H9 (cell line): Measurements from ENCODE around the gene ITPK1. TPM values are rescaled to one million over a fixed set of nuclear protein-coding genes. Genes with fewer than 3 reads are reported as not detected.

Experiments
- DNase-seq: peaks from one replicate; pipeline ENCODE4 v3.0.0-alpha.2; 2017
- H2AFZ ChIP-seq: one replicate; pipeline ENCODE4 v1.6.1; 2013; ENCODE audit warnings: mild to moderate bottlenecking, low read length, control low read depth, moderate library complexity
- H2AK5ac ChIP-seq: 2 replicates; pipeline ENCODE4 v1.6.1; 2013; ENCODE audit warnings: low read length, control low read depth, mixed read lengths; ENCODE audit not compliant: insufficient read length
- H2BK120ac ChIP-seq: one replicate; pipeline ENCODE4 v1.6.1; 2013; ENCODE audit warnings: low read depth, mild to moderate bottlenecking, low read length, control low read depth, inconsistent platforms; ENCODE audit not compliant: poor library complexity, severe bottlenecking
- H2BK12ac ChIP-seq: 2 replicates; pipeline ENCODE4 v1.6.1; 2013; ENCODE audit warnings: low read length, control low read depth, mixed read lengths, low read depth; ENCODE audit not compliant: insufficient read length
- H2BK15ac ChIP-seq: 2 replicates; pipeline ENCODE4 v1.6.1; 2013; ENCODE audit warnings: low read depth, low read length, control low read depth
- H2BK20ac ChIP-seq: one replicate; pipeline ENCODE4 v1.6.1; 2013; ENCODE audit warnings: low read depth, mild to moderate bottlenecking, low read length, control low read depth, inconsistent platforms; ENCODE audit not compliant: poor library complexity, severe bottlenecking
- H2BK5ac ChIP-seq: 2 replicates; pipeline ENCODE4 v1.6.1; 2013; ENCODE audit warnings: low read length, control low read depth, mixed read lengths; ENCODE audit not compliant: insufficient read length
- H3K14ac ChIP-seq: 2 replicates; pipeline ENCODE4 v1.6.1; 2013; ENCODE audit warnings: low read length, control low read depth; ENCODE audit not compliant: insufficient read depth
- H3K18ac ChIP-seq: 2 replicates; pipeline ENCODE4 v1.6.1; 2013; ENCODE audit warnings: low read depth, mild to moderate bottlenecking, mixed read lengths, low read length, control low read depth; ENCODE audit not compliant: insufficient read length
- H3K23ac ChIP-seq: 2 replicates; pipeline ENCODE4 v1.6.1; 2013; ENCODE audit warnings: low read length, control low read depth, mixed read lengths, low read depth; ENCODE audit not compliant: insufficient read length
- H3K23me2 ChIP-seq: 2 replicates; pipeline ENCODE4 v1.6.1; 2013; ENCODE audit warnings: low read depth, mild to moderate bottlenecking, mixed read lengths, low read length, control low read depth; ENCODE audit not compliant: insufficient read length, poor library complexity, severe bottlenecking
- H3K27ac ChIP-seq: 2 replicates; pipeline ENCODE4 v1.5.1; 2013; ENCODE audit warnings: low read length, control low read depth, mixed read lengths, low read depth; ENCODE audit not compliant: insufficient read length
- H3K27me3 ChIP-seq: 2 replicates; pipeline ENCODE4 v1.6.1; 2013; ENCODE audit warnings: low read length, control low read depth, inconsistent platforms; ENCODE audit not compliant: insufficient read depth
- H3K4ac ChIP-seq: 2 replicates; pipeline ENCODE4 v1.6.1; 2013; ENCODE audit warnings: low read depth, mild to moderate bottlenecking, control low read depth, inconsistent platforms, low read length, moderate library complexity
- H3K4me1 ChIP-seq: 2 replicates; pipeline ENCODE4 v1.6.1; 2013; ENCODE audit warnings: low read length, control low read depth, inconsistent platforms; ENCODE audit not compliant: insufficient read depth
- H3K4me2 ChIP-seq: 2 replicates; pipeline ENCODE4 v1.6.1; 2013; ENCODE audit warnings: low read length, control low read depth, mixed read lengths; ENCODE audit not compliant: insufficient read length, insufficient read depth
- H3K56ac ChIP-seq: 2 replicates; pipeline ENCODE4 v1.6.1; 2013; ENCODE audit warnings: low read depth, mild to moderate bottlenecking, mixed read lengths, low read length, control low read depth; ENCODE audit not compliant: insufficient read length
- H3K79me1 ChIP-seq: 2 replicates; pipeline ENCODE4 v1.6.1; 2013; ENCODE audit warnings: low read depth, mild to moderate bottlenecking, moderate library complexity, low read length, control low read depth, inconsistent platforms; ENCODE audit not compliant: insufficient read depth, poor library complexity, severe bottlenecking
- H3K79me2 ChIP-seq: 2 replicates; pipeline ENCODE4 v1.6.1; 2013; ENCODE audit warnings: low read length, control low read depth, inconsistent platforms; ENCODE audit not compliant: insufficient read depth
- H3K9ac ChIP-seq: 2 replicates; pipeline ENCODE4 v1.6.1; 2013; ENCODE audit warnings: low read length, control low read depth, mixed read lengths; ENCODE audit not compliant: insufficient read length; ENCODE audit errors: extremely low read depth
- H3K9me3 ChIP-seq: one replicate; pipeline ENCODE4 v1.6.1; 2013; ENCODE audit warnings: low read depth, low read length, inconsistent platforms; ENCODE audit not compliant: control insufficient read depth
- H3T11ph ChIP-seq: one replicate; pipeline ENCODE4 v1.6.1; 2013; ENCODE audit warnings: mild to moderate bottlenecking, low read length, control low read depth, inconsistent platforms
- H4K20me1 ChIP-seq: one replicate; pipeline ENCODE4 v1.6.1; 2013; ENCODE audit not compliant: control insufficient read depth, insufficient read length, insufficient read depth
- H4K5ac ChIP-seq: 2 replicates; pipeline ENCODE4 v1.6.1; 2013; ENCODE audit warnings: low read depth, mild to moderate bottlenecking, mixed read lengths, low read length, control low read depth; ENCODE audit not compliant: insufficient read length
- H4K8ac ChIP-seq: replicated peaks from 2 replicates; pipeline ENCODE4 v1.6.1; 2013; ENCODE audit warnings: low read length, control low read depth, mixed read lengths, low read depth; ENCODE audit not compliant: insufficient read length
- H4K91ac ChIP-seq: 2 replicates; pipeline ENCODE4 v1.6.1; 2013; ENCODE audit warnings: low read depth, mild to moderate bottlenecking, moderate library complexity, mixed read lengths, low read length, control low read depth; ENCODE audit not compliant: insufficient read length
- H3K27ac Mint-ChIP-seq, 3 experiments: 2 replicates in 2 of 3; 3 replicates in 1 of 3; pipeline ENCODE4 v1.8.0; 2020 to 2021; ENCODE audit warnings: mixed read lengths in 3 of 3, mild to moderate bottlenecking in 1 of 3, moderate library complexity in 1 of 3
- H3K27me3 Mint-ChIP-seq: 2 replicates; pipeline ENCODE4 v1.8.0; 2021; ENCODE audit warnings: low read depth, mild to moderate bottlenecking, moderate library complexity, mixed read lengths
- H3K36me3 Mint-ChIP-seq, 3 experiments: 2 replicates in 2 of 3; 3 replicates in 1 of 3; pipeline ENCODE4 v1.8.0; 2020 to 2021; ENCODE audit warnings: low read depth in 3 of 3, mixed read lengths in 3 of 3; ENCODE audit not compliant: insufficient read depth in 1 of 3
- H3K4me1 Mint-ChIP-seq, 2 experiments: 2 replicates each; pipeline ENCODE4 v1.8.0; 2020; ENCODE audit warnings: mixed read lengths in 2 of 2
- H3K4me3 Mint-ChIP-seq, 2 experiments: 2 replicates in 1 of 2; 3 replicates in 1 of 2; pipeline ENCODE4 v1.8.0; 2020 to 2021; ENCODE audit warnings: mild to moderate bottlenecking in 2 of 2, mixed read lengths in 2 of 2, moderate library complexity in 1 of 2
- H3K9me3 Mint-ChIP-seq, 2 experiments: 2 replicates in 1 of 2; 3 replicates in 1 of 2; pipeline ENCODE4 v1.8.0; 2020; ENCODE audit warnings: mild to moderate bottlenecking in 2 of 2, mixed read lengths in 2 of 2, moderate library complexity in 1 of 2
- WGBS: extraction: QIAGEN DNeasy Blood & Tissue Kit; methylation state at CpG from one replicate; pipeline ENCODE4 v1.1.7; 2013; ENCODE audit warnings: missing lambda C conversion rate, low lambda C conversion rate, mixed read lengths; ENCODE audit not compliant: insufficient read length; ENCODE audit errors: extremely low coverage; 5-methylcytosine and 5-hydroxymethylcytosine counted together
- total RNA-seq: library from RNA; stranded (reverse); gene quantifications from 2 replicates; pipeline ENCODE4 v1.2.1, GENCODE V29; 2021
- TF ChIP-seq, protein P1 (sequence below): fragments of 200-600 bp; sonication (generic); conservative IDR thresholded peaks from 3 replicates; pipeline ENCODE4 v1.8.0; 2021; ENCODE audit warnings: antibody characterized with exemption, mild to moderate bottlenecking

ITPK1 gene
- total RNA-seq, 1 experiment from 2014 or later = 92.7 TPM

- H2BK120ac ChIP-seq = no peak overlapping the region
- Mint-ChIP-seq H3K27me3 (no peaks in the 10 kb centered on the region), H3K4me3 (no peak overlapping the region), H3K27ac (peak overlapping the region in 1 of 3 experiments; percentile 11; a peak in 1 of 7 replicates), H3K9me3 (no peaks in the 10 kb centered on the region; a peak in 1 of 5 replicates), H3K4me1 (peaks cover 52 to 61% of the 10 kb centered on the region in 2 experiments), H3K36me3 (peaks cover 0 to 4% (median 0%) of the 10 kb centered on the region in 3 experiments; a peak in 2 of 7 replicates)
- H3K9ac ChIP-seq = no peak overlapping the region
- H3K9me3 ChIP-seq = no peaks in the 10 kb centered on the region
- H2AFZ ChIP-seq = no peak overlapping the region
- H3K23me2 ChIP-seq = no peaks in the 10 kb centered on the region
- no peak overlapping the region for H3K56ac ChIP-seq
- no peaks in the 10 kb centered on the region for H3K27me3 ChIP-seq
- H4K91ac ChIP-seq = no peak overlapping the region
- no peak overlapping the region for H3K4me2 ChIP-seq
- H3K14ac ChIP-seq = no peak overlapping the region
- no peak overlapping the region for H3K18ac ChIP-seq
- TF ChIP-seq, protein P1, sequence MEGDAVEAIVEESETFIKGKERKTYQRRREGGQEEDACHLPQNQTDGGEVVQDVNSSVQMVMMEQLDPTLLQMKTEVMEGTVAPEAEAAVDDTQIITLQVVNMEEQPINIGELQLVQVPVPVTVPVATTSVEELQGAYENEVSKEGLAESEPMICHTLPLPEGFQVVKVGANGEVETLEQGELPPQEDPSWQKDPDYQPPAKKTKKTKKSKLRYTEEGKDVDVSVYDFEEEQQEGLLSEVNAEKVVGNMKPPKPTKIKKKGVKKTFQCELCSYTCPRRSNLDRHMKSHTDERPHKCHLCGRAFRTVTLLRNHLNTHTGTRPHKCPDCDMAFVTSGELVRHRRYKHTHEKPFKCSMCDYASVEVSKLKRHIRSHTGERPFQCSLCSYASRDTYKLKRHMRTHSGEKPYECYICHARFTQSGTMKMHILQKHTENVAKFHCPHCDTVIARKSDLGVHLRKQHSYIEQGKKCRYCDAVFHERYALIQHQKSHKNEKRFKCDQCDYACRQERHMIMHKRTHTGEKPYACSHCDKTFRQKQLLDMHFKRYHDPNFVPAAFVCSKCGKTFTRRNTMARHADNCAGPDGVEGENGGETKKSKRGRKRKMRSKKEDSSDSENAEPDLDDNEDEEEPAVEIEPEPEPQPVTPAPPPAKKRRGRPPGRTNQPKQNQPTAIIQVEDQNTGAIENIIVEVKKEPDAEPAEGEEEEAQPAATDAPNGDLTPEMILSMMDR = no peak
- H4K5ac ChIP-seq = no peak overlapping the region
- H2BK20ac ChIP-seq = no peak overlapping the region
- no peak overlapping the region for H2BK5ac ChIP-seq
- no peak overlapping the region for H3T11ph ChIP-seq
- H3K27ac ChIP-seq = no peak overlapping the region
- WGBS = no CpG with 5 or more reads among the region's 5 CpGs
- no peaks in the 10 kb centered on the region for H4K20me1 ChIP-seq
- H3K79me2 ChIP-seq = no peaks in the 10 kb centered on the region
- no peak overlapping the region for H2BK12ac ChIP-seq
- H3K23ac ChIP-seq = no peak overlapping the region
- no peak overlapping the region for H2BK15ac ChIP-seq
- H3K4me1 ChIP-seq = peaks cover 14% of the 10 kb centered on the region; the same call in 1 of the 2 replicates
- no peak overlapping the region for H2AK5ac ChIP-seq
- H3K79me1 ChIP-seq = peaks cover 6% of the 10 kb centered on the region
- DNase-seq = no peak
- no peak overlapping the region for H3K4ac ChIP-seq
- H4K8ac ChIP-seq = no peak overlapping the region
Measured at GRCh38 chr14:93034671-93034994, 81.1 kb downstream of the ITPK1 start.
